Thyroid gland (tissue), 4 donors: ENCODE measurements around the gene RAPGEF6. TPM values are rescaled to one million over a fixed set of nuclear protein-coding genes. Genes with fewer than 3 reads are reported as not detected.

Source experiments
- DNase-seq, 2 donors: peaks; one replicate each; pipeline ENCODE4 v3.0.0-alpha.2; 2019
- H3K27ac ChIP-seq, 3 donors: fragments of 200-600 bp; sonication (generic); 1 replicate in 2 of 3; 2 replicates in 1 of 3; pipeline ENCODE4 v1.5.1; 2016 to 2019; ENCODE audit warnings: mild to moderate bottlenecking in 1 of 3, moderate library complexity in 1 of 3
- H3K27me3 ChIP-seq: fragments of 200-600 bp; sonication (generic); one replicate; pipeline ENCODE4 v1.5.1; 2019
- H3K36me3 ChIP-seq, 2 donors: fragments of 200-600 bp; sonication (generic); one replicate each; pipeline ENCODE4 v1.5.1; 2016 to 2019
- H3K4me1 ChIP-seq, 2 donors: fragments of 200-600 bp; sonication (generic); one replicate each; pipeline ENCODE4 v1.5.1; 2017 to 2019
- H3K4me3 ChIP-seq, 3 donors: fragments of 200-600 bp; sonication (generic); replicated peaks in 1 of 3; 1 replicate in 2 of 3; 2 replicates in 1 of 3; pipeline ENCODE4 v1.5.1; 2016; ENCODE audit warnings: mild to moderate bottlenecking in 1 of 3
- H3K9me3 ChIP-seq: fragments of 200-600 bp; sonication (generic); one replicate; pipeline ENCODE4 v1.5.1; 2017
- CTCF ChIP-seq, 6 experiments: fragments of 200-600 bp in 3 of 6; fragments of 450-650 bp in 3 of 6; sonication (generic) in 3 of 6; IDR thresholded peaks; one replicate each; pipeline ENCODE4 v1.5.1; 2016 to 2019; ENCODE audit warnings: antibody characterized with exemption in 6 of 6, mild to moderate bottlenecking in 2 of 6, inconsistent platforms in 1 of 6, moderate library complexity in 1 of 6
- POLR2A ChIP-seq, 2 donors: fragments of 450-650 bp; IDR thresholded peaks; one replicate each; pipeline ENCODE4 v1.6.1; 2017; ENCODE audit warnings: antibody characterized with exemption in 2 of 2, mild to moderate bottlenecking in 2 of 2, moderate library complexity in 1 of 2
- WGBS, 2 donors: methylation state at CpG; one replicate each; pipeline ENCODE4 v1.1.5; 2017; 5-methylcytosine and 5-hydroxymethylcytosine counted together
- intact Hi-C: fragments of 100-400 bp; cut with DNase I; formaldehyde crosslinking; loops from one replicate; pipeline ENCODE4 v1.15.1; 2023
- total RNA-seq, 4 donors: library from RNA; depleted of rRNA; stranded (reverse); fragments of >200 nt; gene quantifications; one replicate each; pipeline ENCODE4 v1.2.3, GENCODE V29; 2016

The RAPGEF6 gene
- total RNA-seq, 4 donors from 2014 or later: 20.2 to 36.4 (median 25.2) TPM

DNA sequence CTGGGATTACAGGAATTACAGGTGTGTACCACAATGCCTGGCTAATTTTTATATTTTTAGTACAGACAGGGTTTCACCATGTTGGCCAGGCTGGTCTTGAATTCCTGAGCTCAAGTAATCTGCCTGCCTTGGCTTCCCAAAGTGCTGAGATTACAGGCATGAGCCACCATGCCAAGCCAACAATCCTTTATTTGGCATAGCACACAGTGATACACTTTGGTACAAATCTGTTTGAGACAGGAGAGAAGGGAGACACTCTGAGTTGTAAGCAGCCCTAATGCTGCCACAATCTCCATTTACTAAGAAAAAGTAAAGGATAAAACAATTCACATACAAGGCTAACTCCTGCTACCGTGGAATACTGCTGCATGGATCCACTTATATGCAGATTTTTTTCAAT lies 177.8 kb downstream of the RAPGEF6 start:
- intact Hi-C loops: no loop called here
- Histone ChIP-seq H3K9me3 (no peaks in the 10 kb centered on the region), H3K27me3 (no peaks in the 10 kb centered on the region), H3K36me3 (no peaks in the 10 kb centered on the region), H3K4me3 (no peak overlapping the region), H3K4me1 (peaks cover 6 to 9% of the 10 kb centered on the region in 2 donors), H3K27ac (peak overlapping the region in 1 of 3 donors; percentile 40)
- 88 to 95% methylated on average over 1 of the region's 1 CpG for WGBS, 2 donors
- no peak for DNase-seq
- TF ChIP-seq CTCF (IDR thresholded peaks at IDR 0.05) (no peak), POLR2A (IDR thresholded peaks at IDR 0.05) (no peak)

DNA sequence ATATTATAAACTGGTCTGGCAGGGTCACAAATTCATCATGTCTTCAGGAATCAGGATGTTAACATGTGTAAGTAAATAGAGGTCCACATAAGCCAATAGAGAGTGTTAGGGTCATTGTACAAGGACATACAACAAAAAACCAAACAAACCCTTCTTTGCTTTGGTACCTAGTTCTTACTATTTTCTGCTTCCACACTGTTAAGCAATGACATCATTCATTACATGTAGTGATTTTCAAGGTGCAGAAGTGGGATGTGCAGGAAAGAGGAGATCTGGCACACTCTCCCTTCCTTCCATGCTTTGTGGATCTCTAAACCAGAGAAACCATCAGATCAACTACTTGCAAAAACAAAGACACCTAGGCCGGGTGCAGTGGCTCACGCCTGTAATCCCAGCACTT lies 184.1 kb downstream of the RAPGEF6 start:
- Histone ChIP-seq H3K27me3 (no peaks in the 10 kb centered on the region), H3K9me3 (no peaks in the 10 kb centered on the region), H3K36me3 (no peaks in the 10 kb centered on the region), H3K4me3 (no peak overlapping the region), H3K27ac (no peak overlapping the region), H3K4me1 (peaks cover 0 to 5% of the 10 kb centered on the region in 2 donors)
- DNase-seq: no peak
- intact Hi-C loops: no loop called here
- TF ChIP-seq CTCF (IDR thresholded peaks at IDR 0.05) (no peak), POLR2A (IDR thresholded peaks at IDR 0.05) (no peak)
- 92 to 97% methylated on average over 2 of the region's 2 CpGs for WGBS, 2 donors

GRCh38 chr5:131441184-131441583 lies 193.8 kb downstream of the RAPGEF6 start:
- Histone ChIP-seq H3K27me3 (no peaks in the 10 kb centered on the region), H3K9me3 (no peaks in the 10 kb centered on the region), H3K27ac (no peak overlapping the region), H3K4me3 (no peak overlapping the region), H3K4me1 (no peaks in the 10 kb centered on the region), H3K36me3 (peaks cover 9 to 17% of the 10 kb centered on the region in 2 donors)
- intact Hi-C loops: no loop called here
- 94 to 98% methylated on average over 2 of the region's 2 CpGs for WGBS, 2 donors
- no peak for DNase-seq
- TF ChIP-seq CTCF (IDR thresholded peaks at IDR 0.05) (no peak), POLR2A (IDR thresholded peaks at IDR 0.05) (no peak)

- intact Hi-C loops: loop anchor here (5.0 kb wide), 1 partner anchor 581 kb away; no protein-coding TSS in a partner anchor
- Histone ChIP-seq H3K27me3 (no peaks in the 10 kb centered on the region), H3K4me3 (no peak overlapping the region), H3K27ac (no peak overlapping the region), H3K36me3 (peaks cover 12 to 19% of the 10 kb centered on the region in 2 donors), H3K4me1 (no peaks in the 10 kb centered on the region), H3K9me3 (no peaks in the 10 kb centered on the region)
- no peak for TF ChIP-seq POLR2A (IDR thresholded peaks at IDR 0.05)
- WGBS, 2 donors: 61 to 72% methylated on average over 2 of the region's 2 CpGs
- peak in 1 of 2 donors; percentile 33 for DNase-seq
Observed at GRCh38 chr5:131436081-131436480, 198.9 kb downstream of the RAPGEF6 start.

- H3K9me3 ChIP-seq: no peaks in the 10 kb centered on the region
- TF ChIP-seq CTCF (IDR thresholded peaks at IDR 0.05): no peak
- no peak for TF ChIP-seq POLR2A (IDR thresholded peaks at IDR 0.05)
- H3K27ac ChIP-seq: no peak overlapping the region
- H3K4me3 ChIP-seq: no peak overlapping the region
- WGBS, 2 donors: 94% methylated on average over 1 of the region's 1 CpG
- no peak for DNase-seq
- H3K4me1 ChIP-seq: no peaks in the 10 kb centered on the region
- intact Hi-C loops: no loop called here
- H3K36me3 ChIP-seq: peaks cover 8 to 13% of the 10 kb centered on the region in 2 donors
- no peaks in the 10 kb centered on the region for H3K27me3 ChIP-seq
Observed at GRCh38 chr5:131433109-131433508, 201.9 kb downstream of the RAPGEF6 start.

- no peak for DNase-seq
- peaks cover 10 to 12% of the 10 kb centered on the region in 2 donors for H3K36me3 ChIP-seq
- no peaks in the 10 kb centered on the region for H3K9me3 ChIP-seq
- no peaks in the 10 kb centered on the region for H3K4me1 ChIP-seq
- H3K27me3 ChIP-seq: no peaks in the 10 kb centered on the region
- no peak overlapping the region for H3K4me3 ChIP-seq
- 89 to 96% methylated on average over 2 of the region's 2 CpGs for WGBS, 2 donors
- no peak overlapping the region for H3K27ac ChIP-seq
- TF ChIP-seq CTCF (IDR thresholded peaks at IDR 0.05): no peak
- no peak for TF ChIP-seq POLR2A (IDR thresholded peaks at IDR 0.05)
- intact Hi-C loops: no loop called here
Observed at GRCh38 chr5:131431794-131432193, 203.2 kb downstream of the RAPGEF6 start.
